ENCODE results near the gene PSMD14. TPM values are rescaled to one million over a fixed set of nuclear protein-coding genes. Genes with fewer than 3 reads are reported as not detected.
A peak's percentile ranks its signal among the peaks of the same experiment; 100 is the strongest.

PSMD14 gene
- total and polyA plus RNA-seq, 2 experiments from 2014 or later: 31.9 to 79.6 TPM

DNA sequence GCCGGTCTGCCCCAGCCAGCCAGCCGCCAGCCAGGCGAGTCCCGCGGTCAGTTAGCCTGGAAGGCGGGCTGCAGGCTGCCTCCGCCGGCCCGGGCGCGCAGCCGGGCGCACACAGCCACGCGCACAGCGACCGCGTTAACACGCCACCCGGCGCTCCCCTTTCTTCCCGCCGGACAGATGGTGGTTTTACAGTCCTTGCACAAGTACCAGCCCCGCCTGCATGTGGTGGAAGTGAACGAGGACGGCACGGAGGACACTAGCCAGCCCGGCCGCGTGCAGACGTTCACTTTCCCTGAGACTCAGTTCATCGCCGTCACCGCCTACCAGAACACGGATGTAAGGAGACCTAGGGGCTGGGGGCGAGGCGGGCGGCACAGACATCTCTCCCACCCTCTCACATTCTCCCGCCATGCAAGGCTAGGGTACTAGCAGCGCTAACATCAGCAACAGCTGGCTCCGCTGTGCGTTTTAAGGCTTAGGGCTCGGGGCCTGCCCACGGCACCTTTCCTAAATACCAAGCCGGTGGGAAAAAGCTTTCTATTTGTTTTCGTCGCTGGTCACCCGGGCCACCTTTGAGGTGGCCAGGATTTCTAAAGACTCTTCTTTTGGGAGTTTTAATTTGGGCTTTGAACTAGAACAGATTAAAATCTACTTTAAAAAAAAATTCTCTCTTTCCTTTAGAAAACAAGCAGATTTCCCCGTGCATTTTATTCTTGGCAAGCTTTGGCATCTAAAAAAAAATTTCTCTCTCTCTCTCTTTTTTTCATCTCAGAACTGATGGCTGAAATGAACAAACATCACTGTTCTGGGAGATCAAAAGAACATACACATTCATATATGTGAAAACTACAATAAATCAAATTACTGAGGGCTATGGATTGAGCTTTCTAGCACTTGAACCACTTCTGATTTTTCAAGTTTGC is 110.8 kb downstream of the PSMD14 start:
- DNase-seq (ENCODE audit: low read depth in 1 of 2, low spot score in 1 of 2): peak; percentile 18 to 52
- Histone ChIP-seq H3K4me1 (ENCODE audit: low read depth) (peaks cover 21% of the 10 kb centered on the region), H3K36me3 (no peaks in the 10 kb centered on the region), H3K4me3 (peak overlapping the region; percentile 34), H3K27ac (no peak overlapping the region), H3K9me3 (ENCODE audit: low read depth) (no peaks in the 10 kb centered on the region), H3K27me3 (peaks cover 100% of the 10 kb centered on the region)
- TF ChIP-seq, protein P1, sequence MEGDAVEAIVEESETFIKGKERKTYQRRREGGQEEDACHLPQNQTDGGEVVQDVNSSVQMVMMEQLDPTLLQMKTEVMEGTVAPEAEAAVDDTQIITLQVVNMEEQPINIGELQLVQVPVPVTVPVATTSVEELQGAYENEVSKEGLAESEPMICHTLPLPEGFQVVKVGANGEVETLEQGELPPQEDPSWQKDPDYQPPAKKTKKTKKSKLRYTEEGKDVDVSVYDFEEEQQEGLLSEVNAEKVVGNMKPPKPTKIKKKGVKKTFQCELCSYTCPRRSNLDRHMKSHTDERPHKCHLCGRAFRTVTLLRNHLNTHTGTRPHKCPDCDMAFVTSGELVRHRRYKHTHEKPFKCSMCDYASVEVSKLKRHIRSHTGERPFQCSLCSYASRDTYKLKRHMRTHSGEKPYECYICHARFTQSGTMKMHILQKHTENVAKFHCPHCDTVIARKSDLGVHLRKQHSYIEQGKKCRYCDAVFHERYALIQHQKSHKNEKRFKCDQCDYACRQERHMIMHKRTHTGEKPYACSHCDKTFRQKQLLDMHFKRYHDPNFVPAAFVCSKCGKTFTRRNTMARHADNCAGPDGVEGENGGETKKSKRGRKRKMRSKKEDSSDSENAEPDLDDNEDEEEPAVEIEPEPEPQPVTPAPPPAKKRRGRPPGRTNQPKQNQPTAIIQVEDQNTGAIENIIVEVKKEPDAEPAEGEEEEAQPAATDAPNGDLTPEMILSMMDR (IDR thresholded peaks at IDR 0.05; ENCODE audit: low read depth, low read length): no peak

DNA sequence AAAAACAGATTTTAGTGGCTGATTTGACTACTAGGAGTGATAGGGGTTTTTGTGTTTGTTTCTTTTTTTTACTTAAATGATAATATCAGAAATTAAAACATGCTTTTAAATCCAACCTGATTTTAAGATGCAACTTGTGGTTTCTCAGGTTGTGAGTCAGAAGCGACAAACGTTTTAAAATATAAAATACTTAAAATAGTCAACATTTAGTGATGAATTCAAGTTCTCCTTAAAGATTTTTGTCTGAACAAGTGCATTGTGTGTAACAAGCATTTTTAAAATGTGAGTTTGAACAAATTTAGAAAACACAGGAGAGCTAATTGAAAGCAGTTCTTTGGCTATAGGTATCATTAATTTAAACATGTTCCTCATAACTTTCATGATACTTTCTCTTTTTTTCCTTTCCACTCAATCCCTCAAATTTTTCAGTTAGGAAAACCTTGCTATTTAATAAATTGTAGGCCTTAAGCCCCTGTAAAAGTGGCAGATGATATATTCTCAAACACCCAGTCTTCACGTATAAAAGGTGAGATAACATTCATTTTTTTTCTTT is 111.5 kb downstream of the PSMD14 start:
- H3K27me3 ChIP-seq: peaks cover 100% of the 10 kb centered on the region
- no peaks in the 10 kb centered on the region for H3K9me3 ChIP-seq (ENCODE audit: low read depth)
- no peaks in the 10 kb centered on the region for H3K36me3 ChIP-seq
- H3K27ac ChIP-seq: no peak overlapping the region
- H3K4me3 ChIP-seq: no peak overlapping the region
- no peak for DNase-seq (ENCODE audit: low read depth in 1 of 2, low spot score in 1 of 2)
- peaks cover 18% of the 10 kb centered on the region for H3K4me1 ChIP-seq (ENCODE audit: low read depth)
- TF ChIP-seq, protein P1 (IDR thresholded peaks at IDR 0.05; ENCODE audit: low read depth, low read length): no peak

DNA sequence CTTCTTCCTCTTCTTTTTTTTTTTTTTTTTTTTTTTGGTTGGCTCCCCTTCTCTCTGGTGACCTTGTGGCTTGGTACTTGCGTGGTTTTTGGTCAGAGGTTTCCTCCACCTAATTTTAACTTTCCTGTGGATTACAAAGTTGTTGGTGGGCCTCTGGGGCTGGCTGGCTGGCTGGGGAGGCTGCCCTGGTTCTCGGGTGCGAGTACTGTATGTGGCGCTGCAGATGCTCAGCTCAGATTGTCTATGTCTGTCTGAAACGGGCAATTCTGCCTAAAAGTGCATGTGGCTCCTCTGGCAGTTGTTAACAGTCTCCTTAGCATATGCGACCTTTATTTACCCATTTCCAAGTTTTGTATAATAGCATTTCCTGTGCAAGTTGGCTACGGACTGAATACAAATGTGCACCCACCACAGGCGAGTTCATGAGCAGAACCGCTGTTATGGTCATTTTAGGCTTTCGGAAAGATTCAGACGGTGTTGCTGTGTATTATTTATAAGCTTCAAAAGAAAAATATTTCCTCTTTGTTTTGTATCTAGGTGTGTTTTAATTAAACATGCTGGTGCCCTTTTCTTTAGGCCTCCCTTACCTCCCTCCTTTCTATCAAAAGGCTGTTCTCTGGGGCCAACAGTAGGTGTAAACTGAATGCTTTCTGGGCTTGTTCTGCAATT is 112.3 kb downstream of the PSMD14 start:
- Histone ChIP-seq H3K4me3 (no peak overlapping the region), H3K27ac (no peak overlapping the region), H3K9me3 (ENCODE audit: low read depth) (no peaks in the 10 kb centered on the region), H3K4me1 (ENCODE audit: low read depth) (peaks cover 14% of the 10 kb centered on the region), H3K27me3 (peaks cover 100% of the 10 kb centered on the region), H3K36me3 (no peaks in the 10 kb centered on the region)
- DNase-seq (ENCODE audit: low read depth in 1 of 2, low spot score in 1 of 2): no peak
- TF ChIP-seq, protein P1 (IDR thresholded peaks at IDR 0.05; ENCODE audit: low read depth, low read length): no peak

DNA sequence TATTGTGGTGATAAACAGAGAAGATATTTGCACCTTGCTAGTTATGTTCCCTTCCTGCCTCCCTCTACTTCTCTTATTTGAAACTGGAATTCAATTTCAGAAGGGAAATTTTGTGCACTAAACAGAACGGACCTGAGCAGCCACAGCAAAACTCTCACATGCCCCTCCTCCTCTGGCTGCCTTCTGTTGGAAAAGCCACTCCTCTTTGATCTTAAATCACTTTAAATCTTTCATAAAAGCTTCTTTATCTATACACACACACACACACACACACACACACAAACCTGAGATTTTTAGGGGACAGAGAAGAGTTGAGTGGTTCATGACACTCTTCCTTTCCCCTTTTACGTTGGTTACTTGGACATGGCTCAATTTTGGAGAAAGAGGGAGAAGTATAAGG is 113.5 kb downstream of the PSMD14 start:
- Histone ChIP-seq H3K27me3 (peaks cover 100% of the 10 kb centered on the region), H3K4me3 (no peak overlapping the region), H3K4me1 (ENCODE audit: low read depth) (peaks cover 11% of the 10 kb centered on the region), H3K9me3 (ENCODE audit: low read depth) (no peaks in the 10 kb centered on the region), H3K27ac (no peak overlapping the region), H3K36me3 (no peaks in the 10 kb centered on the region)
- no peak for DNase-seq (ENCODE audit: low read depth in 1 of 2, low spot score in 1 of 2)
- TF ChIP-seq, protein P1 (IDR thresholded peaks at IDR 0.05; ENCODE audit: low read depth, low read length): no peak

DNA sequence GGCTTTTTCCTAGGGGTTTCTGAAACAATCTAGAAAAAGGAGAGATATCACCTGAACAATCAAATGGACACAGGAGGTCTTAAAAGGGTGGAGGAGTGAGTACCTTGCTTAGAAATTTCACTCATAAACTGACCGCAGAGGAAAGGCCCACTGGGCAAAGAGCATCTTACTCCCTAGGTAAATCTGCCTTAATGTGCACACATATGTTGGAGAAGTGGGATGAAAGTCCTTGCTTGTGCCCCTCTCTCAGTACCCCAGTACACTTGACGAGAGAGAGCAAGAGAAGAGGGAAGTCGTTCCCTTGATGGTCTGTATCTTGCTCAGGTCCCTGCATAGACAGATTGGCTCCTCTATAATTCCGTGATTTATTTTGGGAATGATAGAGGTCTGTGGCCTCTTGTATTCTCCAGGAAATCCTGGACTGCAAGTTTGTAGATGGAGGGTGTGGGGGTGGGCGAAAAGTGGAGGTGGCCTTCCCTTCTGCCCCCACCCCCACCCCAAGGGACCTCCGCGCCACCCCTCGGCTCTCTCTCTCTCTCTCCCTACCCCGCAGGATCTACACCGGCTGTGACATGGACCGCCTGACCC is 114.7 kb downstream of the PSMD14 start:
- TF ChIP-seq, protein P1 (IDR thresholded peaks at IDR 0.05; ENCODE audit: low read depth, low read length): no peak
- no peak for DNase-seq (ENCODE audit: low read depth in 1 of 2, low spot score in 1 of 2)

More for the DNA sequence above, 114.7 kb downstream of the PSMD14 start:
- peaks cover 4% of the 10 kb centered on the region for H3K4me1 ChIP-seq (ENCODE audit: low read depth)
- H3K36me3 ChIP-seq: no peaks in the 10 kb centered on the region
- peak overlapping the region; percentile 31 for H3K4me3 ChIP-seq
- no peaks in the 10 kb centered on the region for H3K9me3 ChIP-seq (ENCODE audit: low read depth)
- peaks cover 100% of the 10 kb centered on the region for H3K27me3 ChIP-seq
- H3K27ac ChIP-seq: no peak overlapping the region

All from cardiac muscle cell (in vitro differentiated cells and primary cell).